PC-9 (cell line): Measurements from ENCODE around the gene CTDNEP1. TPM values are rescaled to one million over a fixed set of nuclear protein-coding genes. Genes with fewer than 3 reads are reported as not detected.

ENCODE experiments used
- BruUV-seq: library from RNA; stranded (reverse); fragments of 400-500 nt; replicated peaks from 2 replicates; lab custom pipeline; 2021; lab: Mats Ljungman, UMichigan
- CTCF ChIA-PET: fragments of 300-600 bp; sonication (Branson Sonifier 250); formaldehyde crosslinking; loops from one replicate; lab custom pipeline; 2022; ENCODE audit warnings: antibody characterized with exemption; lab: Charles Lee
- POLR2A ChIA-PET: fragments of 300-600 bp; sonication (Branson Sonifier 250); formaldehyde crosslinking; loops from one replicate; lab custom pipeline; 2022; ENCODE audit warnings: antibody characterized with exemption; ENCODE audit not compliant: unreplicated experiment; lab: Charles Lee
- DNase-seq, 2 experiments: peaks; one replicate each; pipeline versions ENCODE4 v3.0.0 to v3.0.0-alpha.2; 2015 to 2022; ENCODE audit warnings: mixed read lengths in 1 of 2
- H2AFZ ChIP-seq: fragments of 200-600 bp; sonication (generic); 2 replicates; pipeline ENCODE4 v1.8.1; 2017; ENCODE audit warnings: antibody characterized with exemption
- H3F3A ChIP-seq: fragments of 200-600 bp; sonication (generic); 2 replicates; pipeline ENCODE4 v1.8.1; 2017; ENCODE audit warnings: antibody characterized with exemption, mild to moderate bottlenecking, low read depth; ENCODE audit not compliant: insufficient read depth
- H3K27ac ChIP-seq: fragments of 200-600 bp; sonication (generic); 2 replicates; pipeline ENCODE4 v1.6.1; 2016; ENCODE audit warnings: mixed run types
- H3K27me3 ChIP-seq: fragments of 200-600 bp; sonication (generic); 2 replicates; pipeline ENCODE4 v1.6.1; 2016; ENCODE audit warnings: low read depth, mixed run types; ENCODE audit not compliant: insufficient read depth
- H3K36me3 ChIP-seq: fragments of 200-600 bp; sonication (generic); 2 replicates; pipeline ENCODE4 v1.6.1; 2016; ENCODE audit warnings: low read depth, mixed run types
- H3K4me1 ChIP-seq: fragments of 200-600 bp; sonication (generic); replicated peaks from 2 replicates; pipeline ENCODE4 v1.6.1; 2016; ENCODE audit warnings: mixed run types; ENCODE audit not compliant: insufficient read depth
- H3K4me2 ChIP-seq: fragments of 200-600 bp; sonication (generic); 2 replicates; pipeline ENCODE4 v1.6.1; 2017; ENCODE audit warnings: mixed run types
- H3K4me3 ChIP-seq: fragments of 200-600 bp; sonication (generic); 2 replicates; pipeline ENCODE4 v1.6.1; 2016; ENCODE audit warnings: mixed run types
- H3K79me2 ChIP-seq: fragments of 200-600 bp; sonication (generic); 2 replicates; pipeline ENCODE4 v1.6.1; 2017; ENCODE audit warnings: low read depth, mixed run types
- H3K9me2 ChIP-seq: fragments of 200-600 bp; sonication (generic); 2 replicates; pipeline ENCODE4 v1.8.1; 2017; ENCODE audit warnings: mild to moderate bottlenecking; ENCODE audit not compliant: insufficient read depth
- H3K9me3 ChIP-seq: fragments of 200-600 bp; sonication (generic); 2 replicates; pipeline ENCODE4 v1.8.1; 2016; ENCODE audit warnings: low read depth; ENCODE audit not compliant: insufficient read depth
- H4K20me1 ChIP-seq: fragments of 200-600 bp; sonication (generic); 2 replicates; pipeline ENCODE4 v1.8.1; 2017; ENCODE audit not compliant: insufficient read depth
- EZH2 ChIP-seq: fragments of 200-600 bp; sonication (generic); IDR thresholded peaks from 2 replicates; pipeline ENCODE4 v1.8.0; 2017; ENCODE audit warnings: antibody characterized with exemption, low read depth
- intact Hi-C: fragments of 100-400 bp; cut with micrococcal nuclease; formaldehyde crosslinking; loops from one replicate; pipeline ENCODE4 v1.10.0; 2022; ENCODE audit not compliant: unreplicated experiment
- total RNA-seq: library from RNA; stranded (reverse); gene quantifications from 2 replicates; pipeline ENCODE4 v1.2.3, GENCODE V29; 2021
- TF ChIP-seq, protein P1 (sequence below): fragments of 200-600 bp; sonication (generic); conservative IDR thresholded peaks from 2 replicates; pipeline ENCODE4 v1.6.1; 2017; ENCODE audit warnings: mixed run types, antibody characterized with exemption, mild to moderate bottlenecking, moderate library complexity

Gene CTDNEP1
- total RNA-seq, 1 experiment from 2014 or later: 203 TPM

DNA sequence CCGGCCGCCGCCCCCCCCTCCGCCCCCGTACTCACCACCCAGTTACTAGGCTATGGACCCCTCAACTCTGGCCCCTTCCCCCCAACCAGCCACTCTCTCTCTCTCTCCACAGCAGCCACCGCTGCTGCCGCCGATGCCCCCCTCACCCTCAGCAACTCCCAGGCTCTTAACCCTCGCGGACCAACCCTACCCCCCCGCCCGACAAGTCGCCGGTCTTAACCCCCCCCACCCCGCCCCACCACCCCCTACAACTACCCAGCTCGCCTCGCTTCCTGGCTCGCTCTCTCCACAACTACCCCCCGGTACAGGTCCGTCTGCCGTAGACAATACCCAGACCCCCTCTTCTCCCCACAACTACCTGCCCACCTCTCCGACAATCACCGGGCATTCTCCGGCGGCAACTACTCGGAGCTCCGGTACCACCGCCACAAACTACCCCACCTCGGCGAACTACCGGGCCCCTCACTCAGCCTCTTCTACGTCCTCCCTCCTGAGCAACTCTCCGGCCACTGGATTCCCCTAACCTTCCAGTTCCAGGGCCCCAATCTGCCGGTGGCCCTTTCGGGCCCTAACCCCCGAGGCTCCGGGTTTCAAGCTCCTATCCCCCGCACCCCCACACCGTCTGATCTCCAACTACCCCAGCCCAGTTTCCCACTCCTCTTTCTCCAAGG lies 13.0 kb downstream of the CTDNEP1 start:
- POLR2A ChIA-PET: interaction anchor here (0.6 kb wide), 1 partner anchor 291 kb away, joined by 3 read pairs; no protein-coding TSS in a partner anchor
- intact Hi-C loops: loop anchor here (1.0 to 2.0 kb wide), 2 partner anchors 14 to 24 kb away; partner anchors contain the start of gene ELP5
- CTCF ChIA-PET: interaction anchor here (0.7 to 1.4 kb wide), 3 partner anchors 18 to 193 kb away, joined by 4 to 8 read pairs (median 8); partner anchors contain the start of gene TMEM256
- Histone ChIP-seq H3K4me1 (peaks cover 37% of the 10 kb centered on the region), H3K79me2 (peaks cover 66% of the 10 kb centered on the region), H3F3A (peaks cover 66% of the 10 kb centered on the region), H2AFZ (no peak overlapping the region; the same call in 1 of the 2 replicates), H3K9me2 (no peaks in the 10 kb centered on the region), H3K27ac (peak overlapping the region; percentile 80), H4K20me1 (peaks cover 11% of the 10 kb centered on the region), H3K4me2 (peak overlapping the region; percentile 56), H3K4me3 (peak overlapping the region; percentile 93), H3K36me3 (peaks cover 32% of the 10 kb centered on the region), H3K27me3 (no peaks in the 10 kb centered on the region), H3K9me3 (no peaks in the 10 kb centered on the region)
- TSS peak; percentile 24 for BruUV-seq
- DNase-seq: no peak
- no peak for TF ChIP-seq EZH2
- TF ChIP-seq, protein P1, sequence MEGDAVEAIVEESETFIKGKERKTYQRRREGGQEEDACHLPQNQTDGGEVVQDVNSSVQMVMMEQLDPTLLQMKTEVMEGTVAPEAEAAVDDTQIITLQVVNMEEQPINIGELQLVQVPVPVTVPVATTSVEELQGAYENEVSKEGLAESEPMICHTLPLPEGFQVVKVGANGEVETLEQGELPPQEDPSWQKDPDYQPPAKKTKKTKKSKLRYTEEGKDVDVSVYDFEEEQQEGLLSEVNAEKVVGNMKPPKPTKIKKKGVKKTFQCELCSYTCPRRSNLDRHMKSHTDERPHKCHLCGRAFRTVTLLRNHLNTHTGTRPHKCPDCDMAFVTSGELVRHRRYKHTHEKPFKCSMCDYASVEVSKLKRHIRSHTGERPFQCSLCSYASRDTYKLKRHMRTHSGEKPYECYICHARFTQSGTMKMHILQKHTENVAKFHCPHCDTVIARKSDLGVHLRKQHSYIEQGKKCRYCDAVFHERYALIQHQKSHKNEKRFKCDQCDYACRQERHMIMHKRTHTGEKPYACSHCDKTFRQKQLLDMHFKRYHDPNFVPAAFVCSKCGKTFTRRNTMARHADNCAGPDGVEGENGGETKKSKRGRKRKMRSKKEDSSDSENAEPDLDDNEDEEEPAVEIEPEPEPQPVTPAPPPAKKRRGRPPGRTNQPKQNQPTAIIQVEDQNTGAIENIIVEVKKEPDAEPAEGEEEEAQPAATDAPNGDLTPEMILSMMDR: no peak

DNA sequence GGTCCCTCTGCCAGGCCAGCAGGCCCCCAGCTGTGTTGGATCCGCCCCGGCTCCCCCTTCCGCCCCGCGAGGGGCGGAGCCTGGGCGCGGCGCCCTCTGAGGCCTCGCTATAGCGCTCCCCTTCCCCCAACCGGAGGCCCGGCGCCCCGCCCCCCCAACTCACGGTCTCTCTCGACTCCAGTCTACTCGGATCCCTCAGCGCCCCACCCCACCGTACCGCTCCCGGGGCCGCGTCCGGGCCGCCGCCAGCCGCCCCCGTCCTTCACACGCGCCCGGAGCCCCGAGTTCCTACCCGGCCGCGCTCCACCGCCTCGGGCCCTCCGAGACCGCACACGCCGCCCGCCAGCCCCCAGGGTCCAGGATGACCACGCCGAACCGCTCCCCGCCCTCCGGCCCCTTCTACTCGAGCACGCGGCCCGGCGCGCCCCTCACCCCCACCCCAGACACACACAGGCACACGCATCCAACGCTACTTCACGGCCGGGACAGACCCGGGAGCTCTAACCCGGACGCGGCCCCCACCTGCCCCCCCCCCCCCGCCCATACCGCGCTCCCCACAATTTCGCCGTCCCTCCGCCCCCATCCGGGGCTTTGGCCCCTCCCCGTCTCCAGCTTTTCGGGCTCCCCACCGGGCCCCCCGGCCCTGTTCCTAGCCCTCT lies 13.6 kb downstream of the CTDNEP1 start:
- intact Hi-C loops: loop anchor here (2.0 kb wide), 1 partner anchor 15 kb away; the partner anchor contains the start of gene ELP5
- H3K9me3 ChIP-seq: no peaks in the 10 kb centered on the region
- H3K27ac ChIP-seq: peak overlapping the region; percentile 80
- peaks cover 32% of the 10 kb centered on the region for H3K36me3 ChIP-seq
- H3K27me3 ChIP-seq: no peaks in the 10 kb centered on the region
- DNase-seq: peak in 1 of 2 experiments; percentile 82
- CTCF ChIA-PET: interaction anchor here (0.7 to 1.2 kb wide), 2 partner anchors 166 to 192 kb away, joined by 8 read pairs; partner anchors contain the start of gene TMEM256
- TF ChIP-seq, protein P1: no peak
- no peak for TF ChIP-seq EZH2
- peaks cover 37% of the 10 kb centered on the region for H3K4me1 ChIP-seq
- POLR2A ChIA-PET: interaction anchor here (0.5 to 0.7 kb wide), 4 partner anchors 20 to 759 kb away, joined by 3 to 10 read pairs (median 4); no protein-coding TSS in a partner anchor
- BruUV-seq: no TSS peak
- peak overlapping the region; percentile 70 for H3K4me2 ChIP-seq
- peaks cover 60% of the 10 kb centered on the region for H3F3A ChIP-seq
- H3K9me2 ChIP-seq: no peaks in the 10 kb centered on the region
- H4K20me1 ChIP-seq: peaks cover 11% of the 10 kb centered on the region
- H3K4me3 ChIP-seq: peak overlapping the region; percentile 93
- no peak overlapping the region for H2AFZ ChIP-seq
- H3K79me2 ChIP-seq: peaks cover 73% of the 10 kb centered on the region

DNA sequence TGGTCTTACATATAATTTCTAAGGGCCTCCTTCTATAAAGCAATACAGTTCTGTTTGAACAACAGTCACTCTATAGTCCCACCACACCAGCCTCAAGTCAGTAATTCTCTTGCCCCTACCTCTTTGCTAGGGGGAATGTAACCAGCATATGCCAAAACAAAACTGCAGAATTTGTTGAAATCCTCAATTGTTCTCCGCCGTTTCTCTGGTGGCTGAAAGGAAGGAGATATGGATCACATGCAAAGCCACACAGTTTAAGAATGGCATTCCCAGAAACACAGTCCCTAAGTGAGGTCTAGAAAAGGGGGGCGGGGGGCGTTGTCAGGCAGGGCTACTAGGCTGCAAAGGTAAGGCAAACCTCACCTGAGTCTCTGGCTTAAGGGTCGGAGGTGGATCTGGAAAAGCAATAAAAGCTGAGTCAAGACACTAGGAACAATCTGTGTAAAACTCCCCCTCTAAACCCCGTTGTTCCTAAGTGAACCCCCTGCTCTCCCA lies 14.2 kb downstream of the CTDNEP1 start:
- Histone ChIP-seq H3K27ac (peak overlapping the region; percentile 80), H3K36me3 (peaks cover 32% of the 10 kb centered on the region), H3K4me1 (peaks cover 43% of the 10 kb centered on the region), H3K4me2 (peak overlapping the region; percentile 70), H3K27me3 (no peaks in the 10 kb centered on the region), H3K9me3 (no peaks in the 10 kb centered on the region), H4K20me1 (peaks cover 15% of the 10 kb centered on the region), H3F3A (peaks cover 56% of the 10 kb centered on the region), H3K79me2 (peaks cover 79% of the 10 kb centered on the region), H3K9me2 (no peaks in the 10 kb centered on the region), H3K4me3 (peak overlapping the region; percentile 93), H2AFZ (no peak overlapping the region)
- DNase-seq: no peak
- POLR2A ChIA-PET: interaction anchor here (0.5 to 0.7 kb wide), 3 partner anchors 20 to 758 kb away, joined by 3 to 4 read pairs (median 3); no protein-coding TSS in a partner anchor
- CTCF ChIA-PET: no interaction called here
- no TSS peak for BruUV-seq
- no peak for TF ChIP-seq EZH2
- TF ChIP-seq, protein P1: no peak
- intact Hi-C loops: no loop called here
